Measurements from ENCODE around the gene RXRA. TPM values are rescaled to one million over a fixed set of nuclear protein-coding genes. Genes with fewer than 3 reads are reported as not detected.

The RXRA gene
- total and polyA plus RNA-seq, 5 donors from 2014 or later, result 0.29 to 13.6 (median 1.4) TPM

DNA sequence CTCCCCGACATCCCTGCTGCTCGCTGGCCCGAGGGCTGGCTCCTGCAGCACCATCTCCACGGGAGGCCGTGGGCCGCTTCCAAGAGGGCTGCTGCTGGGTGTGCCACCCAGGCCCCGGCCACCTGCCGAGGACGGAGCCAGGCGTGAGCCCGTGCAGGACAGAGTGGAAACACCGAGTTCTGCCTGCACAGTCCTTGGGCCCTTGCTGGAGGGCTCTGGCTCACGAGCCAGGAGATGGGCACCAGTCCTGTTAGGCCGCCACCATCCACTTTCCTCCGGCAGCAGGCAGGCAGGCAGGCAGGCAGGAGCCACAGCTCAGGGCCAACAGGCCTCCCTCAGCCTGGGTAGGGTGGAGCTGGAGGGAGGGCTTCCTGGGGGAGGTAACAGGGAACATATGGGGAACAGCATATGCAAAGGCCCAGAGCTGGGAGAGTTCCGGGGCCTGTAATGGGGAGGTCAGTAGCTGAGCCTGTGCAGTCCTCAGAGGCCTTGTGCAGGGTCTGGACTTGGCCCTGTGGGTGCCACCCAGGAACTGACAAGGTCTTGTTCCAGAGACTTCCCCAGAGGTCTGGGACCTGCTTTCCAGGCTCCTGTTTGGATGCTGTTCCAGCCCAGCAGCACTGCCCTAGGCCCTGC, 31.9 kb downstream of the RXRA start:
- Mint-ChIP-seq H3K27me3 (no peaks in the 10 kb centered on the region), H3K27ac (no peak overlapping the region), H3K4me3 (no peak overlapping the region), H3K9me3 (no peaks in the 10 kb centered on the region), H3K4me1 (peaks cover 0 to 1% (median 0%) of the 10 kb centered on the region in 4 donors), H3K36me3 (no peaks in the 10 kb centered on the region)
- Histone ChIP-seq H3K4me3 (ENCODE audit: low read depth, low read length) (no peak overlapping the region), H3K36me3 (ENCODE audit: control insufficient read depth, insufficient read depth, low read length) (no peaks in the 10 kb centered on the region), H3K4me1 (ENCODE audit: control insufficient read depth, insufficient read depth, low read length, poor library complexity, severe bottlenecking) (no peaks in the 10 kb centered on the region), H3K27ac (ENCODE audit: insufficient read depth, low read length, poor library complexity, severe bottlenecking) (no peak overlapping the region), H3K27me3 (ENCODE audit: control insufficient read depth, insufficient read depth, low read length) (no peaks in the 10 kb centered on the region), H3K9me3 (ENCODE audit: control insufficient read depth in 2 of 2, low read length in 2 of 2) (no peaks in the 10 kb centered on the region)
- ATAC-seq (ENCODE audit: low read depth in 2 of 2) (no peak), DNase-seq (no peak)

DNA sequence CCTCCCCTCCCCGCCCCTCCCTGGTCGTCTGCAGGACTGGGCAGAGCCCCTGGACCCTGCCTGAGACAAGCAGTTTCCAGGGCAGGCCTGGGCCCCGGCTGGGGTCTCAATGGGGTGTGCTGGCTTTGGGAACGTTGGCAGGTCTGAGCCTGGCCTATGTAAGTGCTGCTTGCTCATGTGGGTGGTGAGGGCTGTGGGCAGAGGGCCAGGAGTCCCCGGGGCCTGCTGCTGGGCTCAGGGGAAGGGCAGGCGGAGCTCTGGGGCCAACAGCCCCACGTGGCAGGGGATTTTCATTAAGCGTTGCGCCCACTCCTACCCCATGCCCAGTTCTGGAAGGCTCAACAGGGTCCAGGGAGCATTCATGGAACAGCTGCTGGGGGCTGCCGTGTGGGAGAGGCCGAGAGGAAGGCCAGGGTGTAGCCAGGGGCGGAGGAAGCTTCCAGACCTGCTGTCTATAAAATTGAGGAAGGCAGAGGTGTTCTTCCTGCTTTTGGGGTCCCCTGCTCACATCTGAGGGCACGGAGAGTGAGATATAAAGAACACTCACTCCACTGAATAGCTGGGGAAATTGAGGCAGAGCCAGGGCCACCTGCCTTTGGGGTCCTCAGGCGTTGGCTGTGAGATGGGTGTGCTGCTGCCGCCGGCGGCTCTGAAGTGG, 32.5 kb downstream of the RXRA start:
- Histone ChIP-seq H3K4me3 (ENCODE audit: low read depth, low read length) (no peak overlapping the region), H3K9me3 (ENCODE audit: control insufficient read depth in 2 of 2, low read length in 2 of 2) (no peaks in the 10 kb centered on the region), H3K4me1 (ENCODE audit: control insufficient read depth, insufficient read depth, low read length, poor library complexity, severe bottlenecking) (no peaks in the 10 kb centered on the region), H3K27ac (ENCODE audit: insufficient read depth, low read length, poor library complexity, severe bottlenecking) (no peak overlapping the region), H3K36me3 (ENCODE audit: control insufficient read depth, insufficient read depth, low read length) (no peaks in the 10 kb centered on the region), H3K27me3 (ENCODE audit: control insufficient read depth, insufficient read depth, low read length) (no peaks in the 10 kb centered on the region)
- Mint-ChIP-seq H3K36me3 (no peaks in the 10 kb centered on the region), H3K9me3 (no peaks in the 10 kb centered on the region), H3K27ac (no peak overlapping the region), H3K4me3 (no peak overlapping the region), H3K4me1 (peaks cover 0 to 1% (median 0%) of the 10 kb centered on the region in 4 donors), H3K27me3 (no peaks in the 10 kb centered on the region)
- no peak for DNase-seq
- ATAC-seq (ENCODE audit: low read depth in 2 of 2), result no peak

DNA sequence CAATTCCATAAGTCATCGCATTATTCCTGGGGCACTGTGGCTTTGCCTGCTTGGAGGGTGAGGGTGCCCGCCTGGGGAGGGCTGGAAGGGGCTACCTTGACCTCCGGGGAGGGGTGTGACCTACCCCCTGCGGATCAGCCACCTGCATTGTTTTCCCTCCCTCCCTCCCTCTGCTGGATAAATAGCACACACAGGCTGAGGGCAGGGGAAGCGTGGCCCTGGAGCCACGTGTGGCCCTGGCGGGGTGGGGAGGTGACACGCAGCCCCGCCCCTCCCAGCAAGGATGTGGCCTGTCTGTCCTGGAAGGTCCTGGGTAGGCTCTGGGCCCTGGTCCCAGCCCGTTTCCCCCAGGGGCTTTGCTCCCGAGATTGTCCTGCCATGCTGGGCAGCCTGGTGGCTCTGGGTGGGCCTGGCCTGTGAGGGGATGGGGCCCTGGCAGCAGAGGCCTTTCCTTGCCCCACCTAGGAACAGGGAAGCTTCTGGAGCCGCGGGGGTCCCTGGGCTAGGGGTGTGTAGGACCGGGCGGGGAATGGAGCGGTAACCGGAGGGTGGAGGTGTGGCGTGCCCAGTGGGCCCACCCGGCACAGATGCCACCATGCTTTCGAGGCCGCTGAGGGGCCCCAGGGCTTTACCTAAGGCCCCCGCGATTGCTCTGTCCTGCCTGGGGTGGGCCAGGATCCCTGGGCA, 33.4 kb downstream of the RXRA start:
- DNase-seq (no peak), ATAC-seq (ENCODE audit: low read depth in 2 of 2) (no peak)
- H3K27ac ChIP-seq (ENCODE audit: insufficient read depth, low read length, poor library complexity, severe bottlenecking), result no peak overlapping the region
- no peak overlapping the region for H3K27ac Mint-ChIP-seq
- H3K27me3 ChIP-seq (ENCODE audit: control insufficient read depth, insufficient read depth, low read length), result no peaks in the 10 kb centered on the region
- H3K4me1 Mint-ChIP-seq, result peaks cover 0 to 5% (median 0%) of the 10 kb centered on the region in 4 donors
- H3K36me3 Mint-ChIP-seq, result no peaks in the 10 kb centered on the region
- H3K4me3 Mint-ChIP-seq, result no peak overlapping the region
- no peaks in the 10 kb centered on the region for H3K4me1 ChIP-seq (ENCODE audit: control insufficient read depth, insufficient read depth, low read length, poor library complexity, severe bottlenecking)
- no peaks in the 10 kb centered on the region for H3K9me3 Mint-ChIP-seq
- H3K9me3 ChIP-seq (ENCODE audit: control insufficient read depth in 2 of 2, low read length in 2 of 2), result no peaks in the 10 kb centered on the region
- H3K27me3 Mint-ChIP-seq, result no peaks in the 10 kb centered on the region
- H3K4me3 ChIP-seq (ENCODE audit: low read depth, low read length), result no peak overlapping the region
- H3K36me3 ChIP-seq (ENCODE audit: control insufficient read depth, insufficient read depth, low read length), result no peaks in the 10 kb centered on the region

DNA sequence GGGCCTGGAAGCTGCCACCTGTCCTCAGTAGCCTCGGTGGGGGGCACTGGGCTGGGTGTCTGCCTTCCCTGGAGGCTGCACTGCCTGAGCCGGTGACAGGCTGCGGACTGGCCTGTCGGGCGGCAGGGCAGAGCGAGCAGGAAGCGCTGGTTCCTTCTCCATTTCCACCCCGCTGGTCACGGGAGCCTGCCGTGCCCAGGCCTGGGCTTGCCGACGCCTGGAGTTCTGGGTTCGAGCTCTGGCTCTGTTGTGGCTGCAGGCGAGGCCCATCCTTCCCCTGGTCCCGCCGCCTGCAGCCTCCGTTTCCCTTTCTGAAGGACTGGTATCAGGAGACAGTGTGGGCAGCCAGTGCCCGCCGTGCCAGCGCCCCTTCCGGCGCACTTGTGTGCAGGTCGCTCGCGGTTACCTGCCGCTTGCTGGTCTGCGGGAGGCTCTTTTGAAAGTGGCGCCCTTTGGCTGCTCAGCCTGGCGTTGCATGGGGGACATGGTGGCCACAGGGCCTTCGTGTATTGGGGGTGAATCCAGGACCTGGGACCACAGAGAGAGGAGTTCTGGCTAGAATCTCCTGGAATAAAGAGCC, 34.0 kb downstream of the RXRA start:
- no peaks in the 10 kb centered on the region for H3K36me3 Mint-ChIP-seq
- no peak overlapping the region for H3K27ac Mint-ChIP-seq
- H3K9me3 Mint-ChIP-seq, result no peaks in the 10 kb centered on the region
- Histone ChIP-seq H3K27me3 (ENCODE audit: control insufficient read depth, insufficient read depth, low read length) (no peaks in the 10 kb centered on the region), H3K9me3 (ENCODE audit: control insufficient read depth in 2 of 2, low read length in 2 of 2) (no peaks in the 10 kb centered on the region), H3K27ac (ENCODE audit: insufficient read depth, low read length, poor library complexity, severe bottlenecking) (no peak overlapping the region), H3K36me3 (ENCODE audit: control insufficient read depth, insufficient read depth, low read length) (no peaks in the 10 kb centered on the region), H3K4me1 (ENCODE audit: control insufficient read depth, insufficient read depth, low read length, poor library complexity, severe bottlenecking) (no peaks in the 10 kb centered on the region), H3K4me3 (ENCODE audit: low read depth, low read length) (no peak overlapping the region)
- peaks cover 0 to 5% (median under 1%) of the 10 kb centered on the region in 4 donors for H3K4me1 Mint-ChIP-seq
- no peak overlapping the region for H3K4me3 Mint-ChIP-seq
- DNase-seq (no peak), ATAC-seq (ENCODE audit: low read depth in 2 of 2) (no peak)
- no peaks in the 10 kb centered on the region for H3K27me3 Mint-ChIP-seq

DNA sequence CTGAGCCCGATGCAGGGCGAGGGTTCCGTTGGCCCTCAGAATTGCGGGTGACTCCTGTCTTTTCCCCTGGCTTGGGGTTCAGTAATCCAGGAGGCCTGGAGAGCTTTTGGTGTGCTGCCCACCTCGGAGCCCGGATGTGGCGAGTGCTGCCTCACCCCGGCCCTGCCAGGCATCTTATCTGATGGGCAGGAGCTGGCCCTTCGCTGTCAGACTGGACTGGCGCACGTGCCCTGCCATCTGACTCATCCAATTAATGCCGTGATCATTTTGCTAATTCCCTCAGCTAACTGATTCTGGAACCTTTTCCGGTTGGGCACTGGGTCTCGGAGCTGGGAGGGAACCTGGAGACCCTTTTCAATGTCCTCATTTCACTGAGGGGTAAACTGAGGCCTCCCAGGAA, 34.6 kb downstream of the RXRA start:
- no peaks in the 10 kb centered on the region for H3K4me1 ChIP-seq (ENCODE audit: control insufficient read depth, insufficient read depth, low read length, poor library complexity, severe bottlenecking)
- Mint-ChIP-seq H3K27me3 (no peaks in the 10 kb centered on the region), H3K9me3 (no peaks in the 10 kb centered on the region), H3K4me1 (peaks cover 0 to 5% (median 1%) of the 10 kb centered on the region in 4 donors), H3K4me3 (no peak overlapping the region), H3K36me3 (no peaks in the 10 kb centered on the region), H3K27ac (no peak overlapping the region)
- no peaks in the 10 kb centered on the region for H3K27me3 ChIP-seq (ENCODE audit: control insufficient read depth, insufficient read depth, low read length)
- no peaks in the 10 kb centered on the region for H3K36me3 ChIP-seq (ENCODE audit: control insufficient read depth, insufficient read depth, low read length)
- H3K9me3 ChIP-seq (ENCODE audit: control insufficient read depth in 2 of 2, low read length in 2 of 2), result no peaks in the 10 kb centered on the region
- ATAC-seq (ENCODE audit: low read depth in 2 of 2) (no peak), DNase-seq (no peak)
- H3K27ac ChIP-seq (ENCODE audit: insufficient read depth, low read length, poor library complexity, severe bottlenecking), result no peak overlapping the region
- no peak overlapping the region for H3K4me3 ChIP-seq (ENCODE audit: low read depth, low read length)

DNA sequence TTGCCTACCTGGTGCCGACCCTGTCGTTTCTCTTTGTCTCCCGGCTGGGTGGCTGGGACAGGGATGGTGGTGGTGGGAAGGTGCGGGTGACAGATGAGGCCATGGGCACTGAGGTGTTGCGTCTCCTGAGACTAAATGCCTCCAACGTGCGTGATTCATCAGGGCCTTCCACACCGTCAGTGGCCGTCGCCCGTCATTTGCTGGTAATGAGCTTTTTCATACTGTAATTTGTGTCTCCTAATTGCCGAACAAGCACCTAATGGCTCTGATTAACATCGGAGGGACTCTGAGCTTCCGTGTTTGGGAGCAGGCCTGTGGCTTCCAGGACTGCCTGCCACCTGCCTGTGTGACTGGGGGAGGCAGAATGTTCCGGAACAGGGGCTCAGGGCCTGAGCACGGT, 35.2 kb downstream of the RXRA start:
- Histone ChIP-seq H3K36me3 (ENCODE audit: control insufficient read depth, insufficient read depth, low read length) (no peaks in the 10 kb centered on the region), H3K4me1 (ENCODE audit: control insufficient read depth, insufficient read depth, low read length, poor library complexity, severe bottlenecking) (no peaks in the 10 kb centered on the region), H3K27ac (ENCODE audit: insufficient read depth, low read length, poor library complexity, severe bottlenecking) (no peak overlapping the region), H3K27me3 (ENCODE audit: control insufficient read depth, insufficient read depth, low read length) (no peaks in the 10 kb centered on the region), H3K9me3 (ENCODE audit: control insufficient read depth in 2 of 2, low read length in 2 of 2) (no peaks in the 10 kb centered on the region), H3K4me3 (ENCODE audit: low read depth, low read length) (no peak overlapping the region)
- no peak overlapping the region for H3K4me3 Mint-ChIP-seq
- no peak overlapping the region for H3K27ac Mint-ChIP-seq
- DNase-seq (no peak), ATAC-seq (ENCODE audit: low read depth in 2 of 2) (no peak)
- H3K4me1 Mint-ChIP-seq, result peaks cover 0 to 5% (median 1%) of the 10 kb centered on the region in 4 donors
- H3K36me3 Mint-ChIP-seq, result no peaks in the 10 kb centered on the region
- no peaks in the 10 kb centered on the region for H3K9me3 Mint-ChIP-seq
- H3K27me3 Mint-ChIP-seq, result no peaks in the 10 kb centered on the region

DNA sequence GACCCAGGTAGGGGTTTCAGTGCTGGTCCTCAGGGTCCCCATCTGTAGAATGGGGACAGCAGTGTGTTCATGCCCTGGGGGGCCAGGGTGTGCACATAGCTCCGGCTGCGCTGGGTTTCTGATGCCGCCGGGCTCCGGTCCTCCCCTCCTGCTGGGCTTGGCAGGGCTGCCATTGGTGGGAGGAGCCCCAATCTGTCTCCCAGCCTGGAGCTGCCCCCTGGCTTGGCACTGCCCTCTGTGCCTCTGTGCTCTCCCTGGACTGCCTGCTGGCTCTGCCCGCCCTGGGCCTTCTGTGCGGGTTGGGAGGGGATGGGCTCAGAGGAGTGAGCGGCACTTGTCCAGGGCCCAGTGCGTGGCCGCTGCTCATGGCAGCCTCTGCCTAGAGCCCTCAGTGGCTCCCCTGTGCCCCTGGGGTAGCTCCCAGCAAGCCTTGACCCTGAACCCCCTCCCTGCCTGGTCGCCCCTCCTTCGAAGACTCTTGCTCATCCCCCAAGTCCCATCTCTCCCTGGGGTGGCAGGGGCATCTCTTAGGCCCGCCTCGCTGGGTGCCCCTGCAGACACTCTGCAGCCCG, 35.7 kb downstream of the RXRA start:
- no peak overlapping the region for H3K27ac ChIP-seq (ENCODE audit: insufficient read depth, low read length, poor library complexity, severe bottlenecking)
- no peaks in the 10 kb centered on the region for H3K27me3 Mint-ChIP-seq
- DNase-seq, result no peak
- H3K4me1 ChIP-seq (ENCODE audit: control insufficient read depth, insufficient read depth, low read length, poor library complexity, severe bottlenecking), result no peaks in the 10 kb centered on the region
- H3K9me3 Mint-ChIP-seq, result peaks cover 0 to 1% (median 0%) of the 10 kb centered on the region in 7 donors
- H3K4me3 Mint-ChIP-seq, result no peak overlapping the region
- no peaks in the 10 kb centered on the region for H3K36me3 ChIP-seq (ENCODE audit: control insufficient read depth, insufficient read depth, low read length)
- H3K27ac Mint-ChIP-seq, result no peak overlapping the region
- peaks cover 0 to 5% (median 1%) of the 10 kb centered on the region in 4 donors for H3K4me1 Mint-ChIP-seq
- H3K36me3 Mint-ChIP-seq, result no peaks in the 10 kb centered on the region
- no peaks in the 10 kb centered on the region for H3K27me3 ChIP-seq (ENCODE audit: control insufficient read depth, insufficient read depth, low read length)
- no peak for ATAC-seq (ENCODE audit: low read depth in 2 of 2)
- no peaks in the 10 kb centered on the region for H3K9me3 ChIP-seq (ENCODE audit: control insufficient read depth in 2 of 2, low read length in 2 of 2)
- H3K4me3 ChIP-seq (ENCODE audit: low read depth, low read length), result no peak overlapping the region

Measured in CD4-positive, CD25-positive, alpha-beta regulatory T cell (primary cell).